Gastroesophageal sphincter (tissue), 4 donors: ENCODE results near the gene ZNF385B. TPM values are rescaled to one million over a fixed set of nuclear protein-coding genes. Genes with fewer than 3 reads are reported as not detected.

ENCODE experiments used
- ATAC-seq: fragments of 150-250 bp; one replicate; pipeline ENCODE4 v1.9.1; 2016; ENCODE audit warnings: mild to moderate bottlenecking, moderate library complexity
- H3K27ac ChIP-seq, 4 donors: fragments of 200-600 bp; sonication (generic) in 3 of 4; 1 replicate in 3 of 4; 2 replicates in 1 of 4; pipeline ENCODE4 v1.5.1; 2016 to 2019
- H3K27me3 ChIP-seq: fragments of 200-600 bp; sonication (generic); one replicate; pipeline ENCODE4 v1.5.1; 2019
- H3K36me3 ChIP-seq, 2 donors: fragments of 200-600 bp; sonication (generic); one replicate each; pipeline ENCODE4 v1.5.1; 2019; ENCODE audit warnings: control low read depth in 1 of 2
- H3K4me1 ChIP-seq, 3 donors: fragments of 200-600 bp; sonication (generic); 1 replicate in 2 of 3; 2 replicates in 1 of 3; pipeline ENCODE4 v1.5.1; 2016 to 2019; ENCODE audit warnings: control low read depth in 2 of 3
- H3K4me3 ChIP-seq, 2 donors: fragments of 200-600 bp; sonication (generic); one replicate each; pipeline ENCODE4 v1.5.1; 2019; ENCODE audit warnings: mild to moderate bottlenecking in 1 of 2, moderate library complexity in 1 of 2
- H3K9me3 ChIP-seq, 3 donors: fragments of 200-600 bp; sonication (generic); one replicate each; pipeline ENCODE4 v1.5.1; 2017 to 2019; ENCODE audit warnings: control low read depth in 2 of 3
- EP300 ChIP-seq: sonication (generic); formaldehyde crosslinking; IDR thresholded peaks from one replicate; pipeline ENCODE4 v1.6.1; 2017; ENCODE audit warnings: antibody characterized with exemption, mild to moderate bottlenecking
- POLR2A ChIP-seq, 2 donors: fragments of 450-650 bp; IDR thresholded peaks; one replicate each; pipeline ENCODE4 v1.6.1; 2017; ENCODE audit warnings: antibody characterized with exemption in 2 of 2, mild to moderate bottlenecking in 2 of 2, moderate library complexity in 1 of 2
- POLR2AphosphoS5 ChIP-seq: sonication (generic); formaldehyde crosslinking; IDR thresholded peaks from one replicate; pipeline ENCODE4 v1.6.1; 2017; ENCODE audit warnings: antibody characterized with exemption
- WGBS, 2 donors: methylation state at CpG; one replicate each; pipeline ENCODE4 v1.1.5; 2018; ENCODE audit warnings: low coverage in 1 of 2; 5-methylcytosine and 5-hydroxymethylcytosine counted together
- total RNA-seq, 4 donors: library from RNA; depleted of rRNA; stranded (reverse); fragments of >200 nt; gene quantifications; one replicate each; pipeline ENCODE4 v1.1.0, GENCODE V29; 2016
- TF ChIP-seq, protein P1 (sequence below), 4 experiments: fragments of 200-600 bp in 2 of 4; fragments of 450-650 bp in 2 of 4; sonication (generic) in 1 of 4; IDR thresholded peaks; one replicate each; pipeline ENCODE4 v1.5.1; 2017 to 2019; ENCODE audit warnings: antibody characterized with exemption in 4 of 4, mild to moderate bottlenecking in 2 of 4, moderate library complexity in 2 of 4

The ZNF385B gene
- total RNA-seq, 4 donors from 2014 or later, result 2.7 to 7.6 (median 3.9) TPM

GRCh38 chr2:179818546-179818945 lies 42.9 kb downstream of the ZNF385B start:
- no peak overlapping the region for H3K27ac ChIP-seq
- no peaks in the 10 kb centered on the region for H3K9me3 ChIP-seq
- whole genome bisulfite sequencing, 2 donors, result 55 to 74% methylated on average over 8 of the region's 8 CpGs

GRCh38 chr2:179817181-179817841 lies 44.1 kb downstream of the ZNF385B start:
- no peaks in the 10 kb centered on the region for H3K9me3 ChIP-seq
- no peak overlapping the region for H3K4me3 ChIP-seq
- H3K36me3 ChIP-seq, result no peaks in the 10 kb centered on the region
- no peak overlapping the region for H3K27ac ChIP-seq
- H3K27me3 ChIP-seq, result no peaks in the 10 kb centered on the region
- H3K4me1 ChIP-seq, result peaks cover 0 to 14% (median 0%) of the 10 kb centered on the region in 3 donors
- TF ChIP-seq, protein P1, sequence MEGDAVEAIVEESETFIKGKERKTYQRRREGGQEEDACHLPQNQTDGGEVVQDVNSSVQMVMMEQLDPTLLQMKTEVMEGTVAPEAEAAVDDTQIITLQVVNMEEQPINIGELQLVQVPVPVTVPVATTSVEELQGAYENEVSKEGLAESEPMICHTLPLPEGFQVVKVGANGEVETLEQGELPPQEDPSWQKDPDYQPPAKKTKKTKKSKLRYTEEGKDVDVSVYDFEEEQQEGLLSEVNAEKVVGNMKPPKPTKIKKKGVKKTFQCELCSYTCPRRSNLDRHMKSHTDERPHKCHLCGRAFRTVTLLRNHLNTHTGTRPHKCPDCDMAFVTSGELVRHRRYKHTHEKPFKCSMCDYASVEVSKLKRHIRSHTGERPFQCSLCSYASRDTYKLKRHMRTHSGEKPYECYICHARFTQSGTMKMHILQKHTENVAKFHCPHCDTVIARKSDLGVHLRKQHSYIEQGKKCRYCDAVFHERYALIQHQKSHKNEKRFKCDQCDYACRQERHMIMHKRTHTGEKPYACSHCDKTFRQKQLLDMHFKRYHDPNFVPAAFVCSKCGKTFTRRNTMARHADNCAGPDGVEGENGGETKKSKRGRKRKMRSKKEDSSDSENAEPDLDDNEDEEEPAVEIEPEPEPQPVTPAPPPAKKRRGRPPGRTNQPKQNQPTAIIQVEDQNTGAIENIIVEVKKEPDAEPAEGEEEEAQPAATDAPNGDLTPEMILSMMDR (IDR thresholded peaks at IDR 0.05), result no peak
- TF ChIP-seq POLR2A (IDR thresholded peaks at IDR 0.05), result no peak
- no peak for TF ChIP-seq POLR2AphosphoS5
- TF ChIP-seq EP300, result no peak
- ATAC-seq, result no peak
- 14 to 17% methylated on average over 1 of the region's 1 CpG for WGBS, 2 donors

More at GRCh38 chr2:179818546-179818945, 42.9 kb downstream of the ZNF385B start:
- ATAC-seq, result no peak
- Histone ChIP-seq H3K4me1 (peaks cover 0 to 14% (median 0%) of the 10 kb centered on the region in 3 donors), H3K27me3 (no peaks in the 10 kb centered on the region), H3K4me3 (no peak overlapping the region), H3K36me3 (no peaks in the 10 kb centered on the region)
- TF ChIP-seq POLR2AphosphoS5, result no peak
- TF ChIP-seq POLR2A (IDR thresholded peaks at IDR 0.05), result no peak
- TF ChIP-seq, protein P1 (IDR thresholded peaks at IDR 0.05), result no peak
- TF ChIP-seq EP300, result no peak

- 87 to 94% methylated on average over 5 of the region's 5 CpGs for WGBS, 2 donors
- H3K9me3 ChIP-seq, result peaks cover 0 to 7% (median 0%) of the 10 kb centered on the region in 3 donors
- no peak overlapping the region for H3K4me3 ChIP-seq
- TF ChIP-seq POLR2A (IDR thresholded peaks at IDR 0.05) (no peak), POLR2AphosphoS5 (no peak), EP300 (no peak)
- TF ChIP-seq, protein P1 (IDR thresholded peaks at IDR 0.05), result no peak
- H3K27ac ChIP-seq, result no peak overlapping the region
- H3K4me1 ChIP-seq, result peaks cover 0 to 8% (median 0%) of the 10 kb centered on the region in 3 donors
- H3K36me3 ChIP-seq, result no peaks in the 10 kb centered on the region
- no peak for ATAC-seq
- no peaks in the 10 kb centered on the region for H3K27me3 ChIP-seq
These were observed 47.4 kb downstream of the ZNF385B start for GRCh38 chr2:179814050-179814449.

DNA sequence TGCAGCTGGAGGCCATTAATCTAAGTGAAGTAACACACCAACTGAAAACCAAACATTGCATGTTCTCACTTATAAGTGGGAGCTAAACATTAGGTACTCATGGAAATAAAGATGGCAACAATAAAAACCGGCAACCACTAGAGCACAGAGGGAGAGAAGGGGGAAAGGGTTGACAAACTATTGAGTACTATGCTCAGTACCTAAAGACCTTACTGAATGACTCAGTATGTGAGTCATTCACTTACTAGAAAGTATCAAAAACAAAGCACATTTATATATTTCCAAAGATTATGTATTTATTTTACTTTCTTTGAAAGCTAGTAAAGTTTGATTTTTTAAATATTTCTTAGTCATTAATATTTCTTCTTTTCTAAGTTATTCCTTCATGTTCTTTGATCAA lies 48.9 kb downstream of the ZNF385B start:
- Histone ChIP-seq H3K9me3 (peaks cover 0 to 7% (median 0%) of the 10 kb centered on the region in 3 donors), H3K4me1 (peaks cover 0 to 4% (median 0%) of the 10 kb centered on the region in 3 donors), H3K27me3 (no peaks in the 10 kb centered on the region), H3K4me3 (no peak overlapping the region), H3K36me3 (no peaks in the 10 kb centered on the region), H3K27ac (no peak overlapping the region)
- WGBS, 2 donors, result 77 to 92% methylated on average over 1 of the region's 1 CpG
- no peak for ATAC-seq
- TF ChIP-seq EP300 (no peak), POLR2AphosphoS5 (no peak), POLR2A (IDR thresholded peaks at IDR 0.05) (no peak)
- TF ChIP-seq, protein P1 (IDR thresholded peaks at IDR 0.05), result no peak

DNA sequence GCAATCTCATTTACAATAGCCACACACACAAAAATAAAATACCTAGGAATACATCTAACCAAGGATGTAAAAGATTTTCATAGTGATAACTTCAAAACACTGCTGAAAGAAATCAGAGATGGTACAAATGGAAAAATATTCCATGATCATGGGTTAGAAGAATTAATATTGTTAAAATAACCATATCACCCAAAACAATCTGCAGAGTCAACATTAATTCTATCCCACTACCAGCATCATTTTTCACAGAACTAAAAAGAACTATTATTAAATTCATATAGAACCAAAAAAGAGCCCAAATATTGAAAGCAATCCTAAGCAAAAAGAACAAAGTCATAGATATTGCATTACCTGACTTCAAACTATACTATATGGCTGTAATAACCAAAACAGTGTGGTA lies 50.4 kb downstream of the ZNF385B start:
- Histone ChIP-seq H3K27ac (no peak overlapping the region), H3K36me3 (no peaks in the 10 kb centered on the region), H3K9me3 (peaks cover 0 to 7% (median 0%) of the 10 kb centered on the region in 3 donors), H3K4me1 (no peaks in the 10 kb centered on the region), H3K27me3 (no peaks in the 10 kb centered on the region), H3K4me3 (no peak overlapping the region)
- ATAC-seq, result no peak
- TF ChIP-seq, protein P1 (IDR thresholded peaks at IDR 0.05), result no peak
- TF ChIP-seq POLR2AphosphoS5 (no peak), POLR2A (IDR thresholded peaks at IDR 0.05) (no peak), EP300 (no peak)
